Activated CD4-positive, alpha-beta T cell treated with anti-CD3 and anti-CD28 coated beads, Interleukin-2, amount 50 U/mL, for 16 hours (primary cell): Measurements from ENCODE around the gene NHSL1.
"Not testable (repeated sequence)": the region's sequence is repeated elsewhere in the genome, so short reads cannot be mapped to it uniquely, and the experiment has no call there.

Experiments
- DNase-seq: peaks from one replicate; pipeline ENCODE4 v3.0.0-alpha.2; 2020

The NHSL1 gene

GRCh38 chr6:138454981-138455706, 44.1 kb downstream of the NHSL1 start:
- DNase-seq = peak; percentile 74

- DNase-seq = no peak
Observed at GRCh38 chr6:138451043-138451442, 48.3 kb downstream of the NHSL1 start.

GRCh38 chr6:138450445-138450844, 48.8 kb downstream of the NHSL1 start:
- peak; percentile 35 for DNase-seq

GRCh38 chr6:138446821-138447220, 52.5 kb downstream of the NHSL1 start:
- DNase-seq = no peak

GRCh38 chr6:138443979-138444378, 55.3 kb downstream of the NHSL1 start:
- no peak for DNase-seq

- no peak for DNase-seq
Observed at GRCh38 chr6:138442663-138443062, 56.6 kb downstream of the NHSL1 start.

- DNase-seq = no peak
Observed at GRCh38 chr6:138441965-138442364, 57.3 kb downstream of the NHSL1 start.

GRCh38 chr6:138440758-138441357, 58.4 kb downstream of the NHSL1 start:
- no peak for DNase-seq

GRCh38 chr6:138440296-138440695, 59.0 kb downstream of the NHSL1 start:
- no peak for DNase-seq

- DNase-seq = no peak
Observed at GRCh38 chr6:138439546-138439945, 59.7 kb downstream of the NHSL1 start.

GRCh38 chr6:138434925-138435324, 64.4 kb downstream of the NHSL1 start:
- no peak for DNase-seq

- no peak for DNase-seq
Observed at GRCh38 chr6:138434096-138434495, 65.2 kb downstream of the NHSL1 start.

GRCh38 chr6:138432063-138432356, 67.3 kb downstream of the NHSL1 start:
- DNase-seq = no peak

- no peak for DNase-seq
Observed at GRCh38 chr6:138431256-138432062, 67.8 kb downstream of the NHSL1 start.

- no peak for DNase-seq
Observed at GRCh38 chr6:138430361-138431145, 68.7 kb downstream of the NHSL1 start.

- DNase-seq = no peak
Observed at GRCh38 chr6:138429761-138430160, 69.5 kb downstream of the NHSL1 start.

GRCh38 chr6:138428944-138429598, 70.2 kb downstream of the NHSL1 start:
- peak; percentile 48 for DNase-seq

GRCh38 chr6:138427701-138428100, 71.6 kb downstream of the NHSL1 start:
- DNase-seq = no peak

GRCh38 chr6:138426500-138427123, 72.7 kb downstream of the NHSL1 start:
- DNase-seq = no peak

- DNase-seq = not testable (repeated sequence)
Observed at GRCh38 chr6:138425256-138425655, 74.0 kb downstream of the NHSL1 start.

GRCh38 chr6:138424004-138424904, 75.0 kb downstream of the NHSL1 start:
- no peak for DNase-seq
